Measurements from ENCODE around the gene ABL2.

DNA sequence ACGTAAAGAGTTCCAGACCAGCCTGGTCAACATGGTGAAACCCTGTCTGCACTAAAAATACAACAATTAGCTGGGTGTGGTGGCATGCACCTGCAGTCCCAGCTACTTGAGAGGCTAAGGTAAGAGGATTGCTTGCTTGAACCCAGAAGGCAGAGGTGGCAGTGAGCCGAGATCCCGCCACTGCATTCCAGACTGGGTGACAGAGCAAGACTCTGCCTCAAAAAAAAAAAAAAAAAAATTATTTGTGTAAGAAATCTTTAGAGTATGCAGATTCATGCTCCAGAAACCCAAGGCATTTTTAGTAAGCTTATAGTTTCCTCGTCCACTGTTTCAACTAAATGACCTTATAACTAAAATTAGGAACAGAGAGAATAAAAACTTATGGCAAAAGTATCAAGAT lies 51.3 kb downstream of the ABL2 start:
- no peak for TF ChIP-seq CTCF (IDR thresholded peaks at IDR 0.05 in 8 of 11, conservative IDR thresholded peaks at IDR 0.05 in 3 of 11)
- TF ChIP-seq POLR2AphosphoS5 (IDR thresholded peaks at IDR 0.05), result no peak
